ENCODE measurements around the gene TRIM47. TPM values are rescaled to one million over a fixed set of nuclear protein-coding genes. Genes with fewer than 3 reads are reported as not detected.

TRIM47 gene
- total and polyA plus RNA-seq, 2 of the 13 experiments (the other 11 are each of a cell fraction or from before 2014, with no cell fraction given), result 33.5 to 82.0 TPM

DNA sequence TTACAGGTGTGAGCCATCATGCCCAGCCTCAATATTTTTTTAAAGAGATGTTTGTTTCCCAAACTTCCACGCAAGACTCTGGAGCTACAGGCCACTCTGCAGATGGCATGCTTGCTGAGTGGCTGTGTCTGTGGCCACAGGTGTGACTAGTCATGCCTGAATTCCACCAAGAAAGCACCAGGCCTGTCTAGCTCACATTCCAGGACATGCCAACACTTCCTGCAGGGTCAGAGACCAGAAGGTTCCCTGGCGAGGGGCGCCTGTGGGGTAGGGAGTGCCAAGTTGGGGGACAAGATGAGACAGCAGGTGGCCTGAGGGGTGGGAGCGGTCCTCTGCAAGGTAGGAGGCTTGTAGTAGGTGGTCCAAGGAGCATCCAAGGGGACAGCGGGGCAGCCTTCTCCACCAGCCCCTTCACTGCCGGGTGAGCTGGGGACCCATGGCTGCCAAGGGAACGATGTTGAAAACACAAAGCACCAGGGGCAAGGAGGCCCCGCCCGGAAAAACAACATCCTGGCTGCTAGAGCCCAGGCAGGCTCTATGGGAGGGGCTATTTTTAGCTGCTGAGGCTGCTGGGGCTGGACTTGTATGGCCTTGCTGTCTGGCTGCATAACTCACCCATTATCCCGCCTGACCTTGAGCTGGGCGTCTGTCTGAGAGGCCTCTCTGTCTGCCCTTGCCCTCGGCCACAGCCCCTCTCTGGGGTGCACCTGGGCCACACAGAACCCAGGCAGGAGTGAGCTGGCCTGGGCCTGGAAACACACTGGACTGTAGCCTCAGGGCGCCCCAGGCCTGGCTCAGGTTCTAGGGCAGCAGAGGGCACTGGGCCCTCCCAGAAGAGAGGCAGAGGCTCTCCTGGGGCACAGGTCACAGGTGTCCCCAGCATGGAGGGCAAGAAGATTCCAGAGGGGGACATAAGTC, 5.7 kb downstream of the TRIM47 start (continued):
- TF ChIP-seq, protein P1, sequence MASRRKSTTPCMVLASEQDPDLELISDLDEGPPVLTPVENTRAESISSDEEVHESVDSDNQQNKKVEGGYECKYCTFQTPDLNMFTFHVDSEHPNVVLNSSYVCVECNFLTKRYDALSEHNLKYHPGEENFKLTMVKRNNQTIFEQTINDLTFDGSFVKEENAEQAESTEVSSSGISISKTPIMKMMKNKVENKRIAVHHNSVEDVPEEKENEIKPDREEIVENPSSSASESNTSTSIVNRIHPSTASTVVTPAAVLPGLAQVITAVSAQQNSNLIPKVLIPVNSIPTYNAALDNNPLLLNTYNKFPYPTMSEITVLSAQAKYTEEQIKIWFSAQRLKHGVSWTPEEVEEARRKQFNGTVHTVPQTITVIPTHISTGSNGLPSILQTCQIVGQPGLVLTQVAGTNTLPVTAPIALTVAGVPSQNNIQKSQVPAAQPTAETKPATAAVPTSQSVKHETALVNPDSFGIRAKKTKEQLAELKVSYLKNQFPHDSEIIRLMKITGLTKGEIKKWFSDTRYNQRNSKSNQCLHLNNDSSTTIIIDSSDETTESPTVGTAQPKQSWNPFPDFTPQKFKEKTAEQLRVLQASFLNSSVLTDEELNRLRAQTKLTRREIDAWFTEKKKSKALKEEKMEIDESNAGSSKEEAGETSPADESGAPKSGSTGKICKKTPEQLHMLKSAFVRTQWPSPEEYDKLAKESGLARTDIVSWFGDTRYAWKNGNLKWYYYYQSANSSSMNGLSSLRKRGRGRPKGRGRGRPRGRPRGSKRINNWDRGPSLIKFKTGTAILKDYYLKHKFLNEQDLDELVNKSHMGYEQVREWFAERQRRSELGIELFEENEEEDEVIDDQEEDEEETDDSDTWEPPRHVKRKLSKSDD (CRISPR knock-in tag; IDR thresholded peaks at IDR 0.05; ENCODE audit: low read depth), result peak; percentile 78
- TF ChIP-seq ZNF543 (CRISPR knock-in tag; IDR thresholded peaks at IDR 0.05), result peak; percentile 95
- no peak for TF ChIP-seq ATF7 (IDR thresholded peaks at IDR 0.05)
- peak; percentile 66 for TF ChIP-seq ATF7 (CRISPR knock-in tag; IDR thresholded peaks at IDR 0.05)
- peak; percentile 83 for TF ChIP-seq ZSCAN25 (CRISPR knock-in tag; IDR thresholded peaks at IDR 0.05)
- TF ChIP-seq ZNF10 (CRISPR knock-in tag; IDR thresholded peaks at IDR 0.05; ENCODE audit: borderline replicate concordance, low read depth), result no peak; the same call in 1 of the 2 replicates
- peak; percentile 68 for TF ChIP-seq RAD21 (CRISPR knock-in tag; IDR thresholded peaks at IDR 0.05)
- no peak for TF ChIP-seq IKZF4 (CRISPR knock-in tag; IDR thresholded peaks at IDR 0.05; ENCODE audit: borderline replicate concordance, low read depth, not compliant biosample characterization)
- TF ChIP-seq CBX5 (CRISPR knock-in tag; IDR thresholded peaks at IDR 0.05; ENCODE audit: borderline replicate concordance), result peak; percentile 89; the same call in 1 of the 2 replicates
- TF ChIP-seq RFX3 (CRISPR knock-in tag; IDR thresholded peaks at IDR 0.05), result peak; percentile 68
- peak; percentile 95 for TF ChIP-seq PITX1 (CRISPR knock-in tag; IDR thresholded peaks at IDR 0.05)
- TF ChIP-seq ZBTB21 (CRISPR knock-in tag; IDR thresholded peaks at IDR 0.05), result no peak
- TF ChIP-seq, protein P2, sequence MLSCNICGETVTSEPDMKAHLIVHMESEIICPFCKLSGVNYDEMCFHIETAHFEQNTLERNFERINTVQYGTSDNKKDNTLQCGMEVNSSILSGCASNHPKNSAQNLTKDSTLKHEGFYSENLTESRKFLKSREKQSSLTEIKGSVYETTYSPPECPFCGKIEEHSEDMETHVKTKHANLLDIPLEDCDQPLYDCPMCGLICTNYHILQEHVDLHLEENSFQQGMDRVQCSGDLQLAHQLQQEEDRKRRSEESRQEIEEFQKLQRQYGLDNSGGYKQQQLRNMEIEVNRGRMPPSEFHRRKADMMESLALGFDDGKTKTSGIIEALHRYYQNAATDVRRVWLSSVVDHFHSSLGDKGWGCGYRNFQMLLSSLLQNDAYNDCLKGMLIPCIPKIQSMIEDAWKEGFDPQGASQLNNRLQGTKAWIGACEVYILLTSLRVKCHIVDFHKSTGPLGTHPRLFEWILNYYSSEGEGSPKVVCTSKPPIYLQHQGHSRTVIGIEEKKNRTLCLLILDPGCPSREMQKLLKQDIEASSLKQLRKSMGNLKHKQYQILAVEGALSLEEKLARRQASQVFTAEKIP (CRISPR knock-in tag; IDR thresholded peaks at IDR 0.05; ENCODE audit: borderline replicate concordance), result no peak
- TF ChIP-seq, protein P3, sequence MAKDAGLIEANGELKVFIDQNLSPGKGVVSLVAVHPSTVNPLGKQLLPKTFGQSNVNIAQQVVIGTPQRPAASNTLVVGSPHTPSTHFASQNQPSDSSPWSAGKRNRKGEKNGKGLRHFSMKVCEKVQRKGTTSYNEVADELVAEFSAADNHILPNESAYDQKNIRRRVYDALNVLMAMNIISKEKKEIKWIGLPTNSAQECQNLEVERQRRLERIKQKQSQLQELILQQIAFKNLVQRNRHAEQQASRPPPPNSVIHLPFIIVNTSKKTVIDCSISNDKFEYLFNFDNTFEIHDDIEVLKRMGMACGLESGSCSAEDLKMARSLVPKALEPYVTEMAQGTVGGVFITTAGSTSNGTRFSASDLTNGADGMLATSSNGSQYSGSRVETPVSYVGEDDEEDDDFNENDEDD (CRISPR knock-in tag; IDR thresholded peaks at IDR 0.05; ENCODE audit: borderline replicate concordance), result peak; percentile 59; the same call in 1 of the 2 replicates
- TF ChIP-seq, protein P4, sequence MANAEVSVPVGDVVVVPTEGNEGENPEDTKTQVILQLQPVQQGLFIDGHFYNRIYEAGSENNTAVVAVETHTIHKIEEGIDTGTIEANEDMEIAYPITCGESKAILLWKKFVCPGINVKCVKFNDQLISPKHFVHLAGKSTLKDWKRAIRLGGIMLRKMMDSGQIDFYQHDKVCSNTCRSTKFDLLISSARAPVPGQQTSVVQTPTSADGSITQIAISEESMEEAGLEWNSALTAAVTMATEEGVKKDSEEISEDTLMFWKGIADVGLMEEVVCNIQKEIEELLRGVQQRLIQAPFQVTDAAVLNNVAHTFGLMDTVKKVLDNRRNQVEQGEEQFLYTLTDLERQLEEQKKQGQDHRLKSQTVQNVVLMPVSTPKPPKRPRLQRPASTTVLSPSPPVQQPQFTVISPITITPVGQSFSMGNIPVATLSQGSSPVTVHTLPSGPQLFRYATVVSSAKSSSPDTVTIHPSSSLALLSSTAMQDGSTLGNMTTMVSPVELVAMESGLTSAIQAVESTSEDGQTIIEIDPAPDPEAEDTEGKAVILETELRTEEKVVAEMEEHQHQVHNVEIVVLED (CRISPR knock-in tag; IDR thresholded peaks at IDR 0.05; ENCODE audit: borderline replicate concordance), result peak; percentile 68
- TF ChIP-seq ZNF782 (CRISPR knock-in tag; IDR thresholded peaks at IDR 0.05; ENCODE audit: borderline replicate concordance), result no peak
- peak; percentile 96 for TF ChIP-seq TBL1XR1 (IDR thresholded peaks at IDR 0.05; ENCODE audit: borderline replicate concordance, low read length, partially characterized antibody)
- TF ChIP-seq SIN3B (IDR thresholded peaks at IDR 0.05; ENCODE audit: low read length), result peak; percentile 15; the same call in 1 of the 2 replicates
- no peak for TF ChIP-seq ZNF101 (CRISPR knock-in tag; IDR thresholded peaks at IDR 0.05; ENCODE audit: borderline replicate concordance, low read depth)
- peak; percentile 80 for TF ChIP-seq NR2F2 (IDR thresholded peaks at IDR 0.05; ENCODE audit: borderline replicate concordance, low read depth)
- TF ChIP-seq HOXA7 (CRISPR knock-in tag; IDR thresholded peaks at IDR 0.05), result no peak
- TF ChIP-seq ZNF605 (CRISPR knock-in tag; IDR thresholded peaks at IDR 0.05), result peak; percentile 89

Measured in HepG2 (cell line).